SW 1271 (cell line): Measurements from ENCODE around the gene CYP2C8.
"Not testable (repeated sequence)": the region's sequence is repeated elsewhere in the genome, so short reads cannot be mapped to it uniquely, and the experiment has no call there.

Experiments
- DNase-seq, 2 experiments: peaks; one replicate each; lab custom pipeline; 2025; lab: John Stamatoyannopoulos, UW

CYP2C8 gene

DNA sequence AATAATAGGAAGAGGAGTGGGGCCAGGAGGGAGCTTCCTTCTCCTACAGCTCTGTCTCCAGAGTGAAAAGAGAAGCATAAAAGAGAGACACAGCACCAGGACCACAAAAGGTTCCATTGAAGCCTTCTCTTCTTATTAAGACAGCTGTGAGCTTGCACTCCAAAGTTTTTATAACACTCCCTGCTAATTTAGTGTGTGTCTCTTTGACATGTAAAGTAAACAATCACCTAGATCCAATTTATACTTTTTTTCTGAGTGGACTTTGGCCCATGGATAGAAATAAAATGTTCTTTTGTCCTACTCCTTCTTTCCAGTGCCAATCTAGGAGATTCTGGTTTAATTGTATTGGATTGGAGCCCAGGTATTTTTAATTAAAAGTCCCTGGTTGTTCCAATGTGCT, at the start of gene CYP2C8:
Gene CYP2C8, minus strand, starts transcription at position 212 of the 400 bp plus-strand sequence. Its CDS starts 95 bp downstream, at position 117.
- DNase-seq = no peak

DNA sequence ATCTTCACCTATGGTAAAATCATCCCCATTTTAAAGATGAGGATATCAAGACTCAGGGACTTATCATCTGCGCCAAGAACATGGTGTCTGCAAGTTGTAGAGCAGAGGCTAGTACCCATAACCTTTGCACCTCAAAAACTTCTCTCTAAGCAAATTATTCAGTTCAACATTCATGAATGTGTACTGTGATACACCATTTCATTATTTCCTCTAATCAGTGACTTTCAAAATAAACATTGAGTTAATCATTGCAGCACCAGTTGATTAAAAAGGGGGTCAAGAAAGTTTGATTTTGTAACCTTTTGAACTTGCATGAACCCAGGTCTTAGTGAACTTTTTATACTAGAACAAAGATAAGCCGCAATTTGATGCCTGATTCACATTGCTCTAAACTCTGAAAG, 47.6 kb upstream of the CYP2C8 start:
- DNase-seq = no peak

DNA sequence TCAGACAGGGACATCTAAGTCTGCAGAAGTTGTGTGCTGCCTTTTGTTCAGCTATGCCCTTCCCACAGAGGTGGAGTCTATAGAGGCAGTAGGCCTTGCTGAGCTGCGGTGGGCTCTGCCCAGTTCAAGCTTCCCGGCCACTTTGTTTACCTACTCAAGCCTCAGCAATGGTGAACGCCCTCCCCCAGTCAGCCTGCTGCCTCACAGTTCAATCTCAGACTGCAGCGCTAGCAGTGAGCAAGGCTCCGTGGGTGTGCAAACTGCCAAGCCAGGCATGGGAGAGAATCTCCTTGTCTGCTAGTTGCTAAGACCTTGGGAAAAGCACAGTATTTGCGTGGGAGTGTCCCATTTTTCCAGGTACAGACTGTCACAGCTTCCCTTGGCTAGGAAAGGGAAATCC, 41.5 kb upstream of the CYP2C8 start:
- DNase-seq = not testable (repeated sequence)

DNA sequence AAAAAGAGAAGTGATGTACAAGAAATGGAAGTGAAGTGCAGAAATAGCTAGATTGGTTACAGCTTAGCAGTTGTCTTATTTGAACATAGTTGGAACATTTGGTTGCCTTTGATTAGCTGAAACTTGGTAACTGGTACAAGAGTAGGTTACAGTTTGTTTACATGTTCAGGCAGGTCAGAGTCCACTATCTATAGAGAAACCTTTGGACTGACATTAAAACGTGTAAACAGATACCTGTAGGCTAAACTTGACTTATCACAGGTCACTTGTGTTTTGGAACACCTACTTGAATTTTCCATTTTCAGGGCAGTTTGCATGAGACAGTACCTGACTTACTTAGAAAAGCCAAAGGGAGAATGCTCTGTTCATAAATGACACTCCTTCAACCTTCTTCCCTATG, 28.5 kb upstream of the CYP2C8 start:
- DNase-seq = no peak

DNA sequence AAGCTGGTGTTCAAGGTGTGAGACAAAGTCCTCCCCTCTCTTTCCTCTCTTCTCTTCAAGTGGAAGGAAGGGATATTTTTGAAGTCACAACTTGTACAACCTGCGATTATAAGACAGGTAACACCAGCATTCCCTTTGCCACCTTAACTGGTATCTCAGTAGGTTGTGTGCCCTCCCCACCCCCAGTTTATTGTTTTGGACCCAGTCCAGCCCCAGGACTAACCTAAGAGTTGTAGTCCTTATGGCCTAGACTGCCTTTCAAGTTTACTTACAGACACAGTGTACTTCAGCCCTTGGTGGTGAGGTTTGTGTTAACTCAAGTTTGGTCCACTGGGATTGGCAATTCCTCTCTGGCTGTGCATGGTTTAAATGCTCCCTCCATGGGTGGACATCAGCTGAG, 26.8 kb upstream of the CYP2C8 start:
- no peak for DNase-seq

DNA sequence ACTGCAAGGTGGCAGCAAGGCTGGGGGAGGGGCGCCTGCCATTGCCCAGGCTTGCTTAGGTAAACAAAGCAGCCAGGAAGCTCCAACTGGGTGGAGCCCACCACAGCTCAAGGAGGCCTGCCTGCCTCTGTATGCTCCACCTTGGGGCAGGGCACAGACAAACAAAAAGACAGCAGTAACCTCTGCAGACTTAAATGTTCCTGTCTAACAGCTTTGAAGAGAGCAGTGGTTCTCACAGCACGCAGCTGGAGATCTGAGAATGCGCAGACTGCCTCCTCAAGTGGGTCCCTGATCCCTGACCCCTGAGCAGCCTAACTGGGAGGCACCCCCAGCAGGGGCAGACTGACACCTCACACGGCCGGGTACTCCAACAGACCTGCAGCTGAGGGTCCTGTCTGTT, 10.3 kb upstream of the CYP2C8 start:
- not testable (repeated sequence) for DNase-seq

DNA sequence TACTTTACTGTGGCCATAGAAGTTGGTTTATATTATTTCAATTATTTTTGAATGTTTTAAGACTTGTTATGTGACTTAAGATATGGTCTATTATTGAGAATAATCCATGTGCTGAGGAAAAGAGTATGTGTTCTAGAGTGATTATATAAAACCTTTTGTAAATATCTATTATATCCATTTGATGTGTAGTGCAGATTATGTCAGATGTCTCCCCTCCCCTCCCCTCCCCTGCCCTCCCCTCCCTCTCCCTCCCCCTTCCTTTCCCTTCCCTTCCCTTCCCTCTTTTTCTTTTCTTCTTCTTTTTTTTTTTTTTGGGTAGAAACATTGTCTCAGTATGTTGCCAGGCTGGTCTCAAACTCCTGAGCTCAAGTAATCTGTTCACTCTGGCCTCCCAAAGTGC, 8.3 kb upstream of the CYP2C8 start:
- no peak for DNase-seq

DNA sequence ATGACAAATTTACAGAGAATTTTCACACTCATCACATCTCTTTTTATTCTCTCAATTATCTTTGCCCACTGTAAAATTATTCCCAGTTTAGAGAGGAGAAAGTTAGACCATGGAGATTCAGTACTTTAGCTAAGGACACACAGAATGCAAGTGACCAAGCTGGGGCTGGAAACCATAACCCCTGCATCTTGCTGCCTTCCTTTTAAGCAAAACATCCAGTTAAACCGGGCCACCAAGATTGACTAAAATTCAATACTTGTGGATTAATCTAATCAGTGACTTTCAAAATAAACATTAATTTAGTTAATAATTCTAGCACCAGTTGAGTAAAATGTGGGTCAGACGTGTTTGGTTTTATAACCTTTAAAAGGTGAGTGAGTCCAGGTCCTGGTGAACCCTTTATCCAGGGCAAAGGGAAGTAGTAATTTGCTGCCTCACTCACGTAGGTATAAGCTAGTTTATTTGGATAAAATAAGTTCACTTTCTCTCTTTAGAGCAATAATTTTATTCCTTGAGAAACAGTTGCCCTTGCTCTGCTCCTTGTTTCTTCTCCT, 1.9 kb upstream of the CYP2C8 start:
- DNase-seq = no peak

DNA sequence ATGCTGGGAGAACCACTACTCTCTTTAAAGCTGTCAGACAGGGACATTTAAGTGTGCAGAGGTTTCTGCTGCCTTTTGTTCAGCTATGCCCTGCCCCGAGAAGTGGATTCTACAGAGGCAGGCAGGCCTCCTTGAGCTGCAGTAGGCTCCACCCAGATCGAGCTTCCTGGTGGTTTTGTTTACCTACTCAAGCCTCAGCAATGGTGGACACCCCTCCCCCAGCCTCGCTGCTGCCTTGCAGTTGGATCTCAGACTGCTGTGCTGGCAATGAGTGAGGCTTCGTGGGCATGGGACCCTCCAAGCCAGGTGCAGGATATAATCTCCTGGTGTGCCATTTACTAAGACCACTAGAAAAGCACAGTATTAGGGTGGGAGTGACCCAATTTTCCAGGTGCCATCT, 5.2 kb downstream of the CYP2C8 start:
- not testable (repeated sequence) for DNase-seq

DNA sequence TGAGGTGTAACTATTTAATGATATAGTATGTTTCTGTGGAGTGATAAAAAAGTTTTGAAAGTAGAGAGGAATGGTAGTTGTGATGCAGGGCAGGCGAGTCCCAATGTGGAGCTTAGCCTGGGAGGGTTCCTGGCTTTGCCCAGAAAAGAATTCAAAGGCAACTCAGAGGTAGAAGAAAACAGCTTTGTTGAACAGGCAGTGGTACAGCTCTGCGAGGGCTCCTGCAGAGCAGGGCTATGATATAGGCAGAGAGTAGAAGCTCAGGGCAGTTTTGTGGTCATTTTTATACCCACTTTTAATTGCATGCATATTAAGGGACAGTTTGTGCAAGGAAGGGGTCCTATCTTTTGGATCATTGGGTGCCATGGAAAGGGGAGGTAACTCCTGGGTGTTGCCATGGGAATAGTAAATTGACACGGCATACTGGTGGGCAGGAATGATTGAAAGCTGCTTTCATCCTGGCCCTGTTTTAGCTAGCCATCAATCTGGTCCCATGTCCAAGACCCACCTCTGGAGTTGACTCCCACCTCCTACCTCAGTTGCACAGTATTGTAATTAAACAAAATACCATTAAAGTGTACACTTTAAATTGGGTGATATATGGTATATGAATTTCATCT, 12.4 kb downstream of the CYP2C8 start:
- DNase-seq = no peak

DNA sequence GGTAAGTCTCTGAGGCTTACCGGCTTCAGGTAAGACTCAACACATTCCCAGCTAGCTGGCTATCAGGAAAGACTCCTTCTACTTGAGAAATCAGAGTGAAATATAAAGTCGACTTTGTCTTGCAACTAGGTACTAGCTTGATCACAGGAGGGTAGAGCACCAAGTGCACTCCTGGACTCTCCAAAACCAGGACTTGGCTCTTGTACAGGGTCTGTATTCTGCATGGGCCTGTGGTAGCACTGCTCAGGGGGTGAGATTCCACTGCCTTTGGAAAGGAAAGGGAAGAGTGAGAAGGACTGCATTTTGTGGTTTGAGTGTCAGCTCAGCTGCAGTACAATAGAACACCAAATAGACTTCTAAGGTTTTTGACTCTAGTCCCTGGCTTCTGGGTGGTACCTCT, 19.4 kb downstream of the CYP2C8 start:
- DNase-seq = no peak

DNA sequence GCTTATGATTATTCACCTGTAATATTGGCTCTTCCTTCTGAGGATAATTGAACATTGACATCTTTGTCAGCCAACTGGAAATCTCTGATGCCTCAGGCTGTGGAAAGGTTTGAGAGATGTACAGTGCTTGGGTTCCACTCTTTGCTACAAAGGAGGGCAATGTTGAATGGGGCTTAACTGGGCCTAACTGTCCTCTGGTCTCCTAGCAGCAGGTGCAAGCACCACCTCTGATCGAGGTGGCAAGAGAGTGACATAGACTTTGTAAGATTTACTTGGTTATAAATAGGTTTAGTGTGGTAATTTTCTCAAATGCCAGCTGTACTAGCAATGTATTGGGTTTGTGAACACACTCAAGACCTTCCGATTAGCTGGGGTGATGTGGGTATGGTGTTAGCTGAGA, 21.1 kb downstream of the CYP2C8 start:
- DNase-seq = no peak

DNA sequence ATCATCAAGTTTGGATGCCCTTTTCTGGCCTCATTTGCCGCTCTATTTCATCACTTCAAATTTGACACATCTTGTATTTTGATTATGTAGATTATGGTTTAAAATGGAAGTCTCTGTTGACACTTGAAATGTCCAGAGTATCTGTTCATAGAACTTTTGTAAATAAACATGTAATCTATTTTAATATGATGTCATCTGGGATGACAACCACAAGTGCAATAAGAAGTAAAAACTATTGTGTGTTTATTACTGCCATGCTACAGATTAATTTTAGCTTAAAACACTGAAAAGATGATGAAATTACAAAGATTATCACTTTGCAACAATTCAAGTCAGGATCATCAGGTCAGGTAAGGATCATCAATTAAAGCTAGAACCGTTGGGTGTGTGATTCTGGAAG, 30.0 kb downstream of the CYP2C8 start:
- no peak for DNase-seq

DNA sequence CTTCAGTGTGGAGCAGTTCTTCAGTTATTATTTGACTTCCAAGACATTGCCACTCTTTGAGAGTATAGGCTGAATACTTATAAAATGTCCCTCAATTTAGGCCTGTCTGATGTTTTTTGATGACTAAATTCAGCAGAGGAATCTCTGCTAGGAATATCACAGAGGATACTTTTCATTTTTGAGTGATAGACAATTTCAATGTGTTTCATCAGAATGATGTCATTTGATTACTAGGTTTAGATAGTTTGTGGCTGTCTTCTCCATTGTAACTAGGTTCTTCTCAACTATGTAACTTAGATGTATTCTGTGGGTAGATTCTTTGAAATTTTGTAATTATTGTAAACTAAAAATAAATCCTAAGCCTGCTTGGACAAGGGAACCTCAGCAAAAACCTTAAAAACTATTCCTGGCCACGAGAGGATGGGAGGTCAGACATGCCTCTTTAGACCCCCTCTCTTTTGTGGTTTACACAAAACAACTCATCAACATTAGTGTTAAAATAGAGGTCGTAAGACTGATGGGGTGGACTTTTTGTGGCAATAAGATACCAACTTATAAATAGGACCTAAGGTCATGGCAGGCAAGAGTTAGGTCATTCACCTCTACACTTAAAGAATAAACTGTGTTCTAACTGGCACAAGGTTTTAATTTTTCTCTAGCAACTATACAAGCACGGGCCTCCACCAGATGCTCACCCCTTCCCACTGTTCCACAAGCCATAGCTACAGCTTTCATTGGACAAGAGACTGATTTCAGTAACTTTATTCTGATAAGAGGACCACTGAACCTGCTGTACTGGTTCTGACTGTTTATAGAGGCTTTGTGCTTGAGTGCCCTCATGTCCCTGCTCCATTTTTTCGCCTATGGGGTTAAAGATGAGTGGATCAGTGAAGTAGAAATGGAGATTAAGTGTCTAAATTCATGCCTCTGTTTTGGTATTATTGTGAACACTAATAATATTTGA, 33.7 kb downstream of the CYP2C8 start:
- no peak for DNase-seq

DNA sequence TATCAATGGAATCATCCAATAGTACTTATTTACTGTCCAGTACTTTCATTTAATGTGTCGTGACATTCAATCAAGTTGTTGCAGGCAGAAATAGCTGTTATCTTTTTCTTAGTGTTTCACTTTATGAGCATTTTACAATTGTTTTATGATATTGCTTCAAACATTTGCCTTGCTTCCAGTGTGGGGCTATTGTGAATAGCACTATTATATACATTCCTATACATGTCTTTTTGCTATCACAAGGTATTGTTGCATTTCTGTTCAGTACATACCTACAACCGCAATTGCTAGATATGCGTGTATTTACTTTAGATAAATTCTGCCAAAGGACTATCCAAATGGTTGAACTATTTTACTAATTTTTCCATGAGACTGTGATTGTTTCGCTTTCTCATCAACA, 34.9 kb downstream of the CYP2C8 start:
- no peak for DNase-seq

DNA sequence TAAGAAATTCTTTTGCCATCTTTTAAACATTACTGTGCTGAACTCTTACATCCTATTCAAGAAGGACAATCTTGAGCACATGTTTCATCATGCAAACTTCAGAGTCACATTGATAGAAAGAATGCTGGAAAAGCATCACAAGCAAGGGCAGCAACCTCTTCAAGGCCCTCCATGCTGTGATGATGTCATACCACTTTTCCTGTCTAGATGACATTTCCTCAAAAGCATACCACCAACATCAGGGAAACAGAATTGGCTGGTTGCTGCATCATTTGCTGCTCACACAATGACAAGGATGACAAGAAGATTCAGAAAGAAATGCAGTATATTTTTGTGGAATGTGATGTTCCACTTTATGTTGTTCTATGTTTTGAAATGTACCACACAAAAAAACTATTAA, 37.6 kb downstream of the CYP2C8 start:
- DNase-seq = no peak

DNA sequence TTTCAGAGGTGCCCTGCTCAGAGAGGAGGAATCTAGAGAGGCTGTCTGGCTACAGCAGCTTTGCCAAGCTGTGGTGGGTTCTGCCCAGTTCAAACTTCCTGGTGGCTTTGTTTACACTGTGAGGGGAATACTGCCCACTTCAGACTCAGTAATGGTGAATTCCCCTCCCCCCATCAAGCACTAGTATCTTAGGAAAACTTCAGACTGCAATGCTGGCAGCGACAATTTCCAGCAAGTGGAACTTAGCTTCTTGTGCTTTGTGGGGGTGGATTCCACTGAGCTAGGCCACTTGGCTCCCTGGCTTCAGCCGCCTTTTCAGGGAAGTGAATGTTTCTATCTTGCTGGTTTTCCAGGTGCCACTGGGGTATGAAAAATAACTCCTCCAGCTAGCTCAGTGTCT, 42.8 kb downstream of the CYP2C8 start:
- DNase-seq = no peak

DNA sequence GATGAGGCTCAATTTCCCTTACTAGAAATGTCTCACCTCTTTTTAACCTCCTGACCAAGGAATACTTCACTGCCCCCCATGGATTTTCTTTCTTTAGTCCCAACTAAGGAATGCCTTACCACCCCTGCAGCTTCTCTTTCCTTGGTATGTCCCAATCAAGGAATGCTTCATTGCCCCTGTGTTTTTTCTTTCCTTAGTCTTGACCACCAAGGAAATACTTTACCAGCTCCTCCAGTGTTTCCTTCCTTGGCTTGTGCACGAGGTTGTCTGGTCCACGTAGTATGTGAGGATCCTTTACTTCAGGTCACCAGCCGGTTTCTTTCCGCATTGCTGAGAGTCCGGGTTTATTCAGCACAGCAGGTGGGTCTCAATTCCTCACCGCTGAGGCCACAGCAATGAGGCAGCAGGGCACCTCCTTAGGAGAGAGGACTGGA, 71.5 kb downstream of the CYP2C8 start:
- DNase-seq = no peak

DNA sequence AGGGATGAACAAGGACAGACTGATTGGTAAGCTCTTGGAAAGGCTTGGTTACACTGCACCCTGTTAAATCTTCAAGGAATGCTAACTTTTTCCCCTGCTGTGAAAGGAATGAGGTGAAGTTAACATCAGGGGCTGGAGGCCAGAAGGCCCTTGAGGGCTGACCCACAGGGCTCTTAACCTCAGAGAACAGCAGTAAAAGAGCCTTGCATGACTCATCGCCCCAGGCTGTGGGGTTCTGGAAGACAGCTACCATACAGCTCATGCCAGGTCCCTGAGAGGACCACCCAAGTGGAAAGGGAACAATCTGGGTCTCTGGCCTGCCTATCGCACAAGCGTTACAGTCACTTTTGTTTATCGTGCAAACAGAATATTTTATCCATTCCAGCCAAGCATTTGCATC, 76.5 kb downstream of the CYP2C8 start:
- DNase-seq = no peak

DNA sequence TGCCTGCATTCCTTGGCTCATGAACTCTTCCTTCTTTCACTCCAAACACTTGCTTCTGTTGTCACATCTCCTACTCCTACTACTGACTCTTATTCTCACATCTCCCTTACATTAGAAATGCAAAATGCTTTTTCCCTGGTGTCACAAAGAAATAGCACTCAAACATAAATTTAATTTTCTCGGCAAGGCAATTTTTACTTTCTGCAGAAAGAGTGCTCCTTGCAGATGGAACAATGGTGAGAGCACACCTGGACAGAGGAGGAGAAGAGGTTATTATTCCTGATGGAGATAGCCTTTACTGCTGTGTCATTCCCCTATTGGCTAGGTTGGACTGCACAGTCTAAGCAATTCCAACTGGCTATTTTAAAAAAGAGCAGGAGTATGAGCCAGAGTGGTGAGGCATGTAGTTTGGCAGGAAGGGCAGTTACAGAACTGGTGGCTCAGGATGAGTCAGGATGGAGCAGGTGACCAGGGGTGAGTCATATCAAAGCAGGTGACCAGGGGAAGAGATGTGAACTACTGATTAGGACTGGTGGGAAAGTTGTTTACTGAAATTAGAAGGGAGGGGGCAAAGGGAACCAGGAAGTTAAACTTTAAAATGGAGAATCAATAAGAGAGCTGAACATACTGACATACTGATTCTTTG, 77.9 kb downstream of the CYP2C8 start:
- no peak for DNase-seq

DNA sequence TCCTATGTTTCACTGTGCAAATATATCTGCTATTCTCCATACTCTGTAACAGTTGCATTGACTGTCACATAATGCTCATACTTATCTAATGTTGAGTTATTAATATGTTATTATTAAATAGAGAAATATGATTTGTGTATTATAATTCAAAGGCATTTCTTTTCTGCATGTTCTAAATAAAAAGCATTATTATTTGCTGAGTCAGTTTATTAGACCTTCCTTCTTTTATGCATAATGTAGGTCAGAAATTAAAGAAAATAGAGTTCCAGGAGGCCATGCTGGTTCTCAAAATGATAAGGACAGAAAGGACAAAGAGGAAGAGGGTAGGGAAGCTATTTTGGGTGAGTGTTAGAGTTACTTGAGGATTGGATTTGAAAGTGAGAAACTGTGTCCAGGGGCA, 80.1 kb downstream of the CYP2C8 start:
- no peak for DNase-seq
